ENCODE measurements around the gene MAZ.
A peak's percentile ranks its signal among the peaks of the same experiment; 100 is the strongest.

Gene MAZ

DNA sequence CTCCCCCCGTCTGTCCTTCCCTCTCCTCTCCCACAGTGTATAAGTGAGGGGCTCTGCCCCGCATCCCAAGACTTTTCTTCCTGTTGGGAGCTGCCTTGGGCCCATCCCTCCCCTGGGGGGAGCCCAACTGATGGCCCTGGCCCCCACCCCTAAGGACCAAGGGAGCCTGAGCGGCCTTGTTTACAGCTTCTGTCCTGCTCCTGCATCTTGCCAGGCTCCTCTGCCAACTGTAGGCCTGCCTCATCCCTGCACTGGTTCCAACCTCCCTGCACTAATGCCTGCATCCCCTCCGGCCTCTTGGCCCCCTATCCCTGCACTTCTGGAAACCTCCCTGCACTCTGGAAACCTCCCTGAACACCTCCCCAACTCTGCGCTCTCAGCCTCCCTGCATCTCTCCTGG, 8.3 kb downstream of the MAZ start:
- peaks cover 30% of the 10 kb centered on the region for H3K36me3 Mint-ChIP-seq (ENCODE audit: insufficient read depth)

DNA sequence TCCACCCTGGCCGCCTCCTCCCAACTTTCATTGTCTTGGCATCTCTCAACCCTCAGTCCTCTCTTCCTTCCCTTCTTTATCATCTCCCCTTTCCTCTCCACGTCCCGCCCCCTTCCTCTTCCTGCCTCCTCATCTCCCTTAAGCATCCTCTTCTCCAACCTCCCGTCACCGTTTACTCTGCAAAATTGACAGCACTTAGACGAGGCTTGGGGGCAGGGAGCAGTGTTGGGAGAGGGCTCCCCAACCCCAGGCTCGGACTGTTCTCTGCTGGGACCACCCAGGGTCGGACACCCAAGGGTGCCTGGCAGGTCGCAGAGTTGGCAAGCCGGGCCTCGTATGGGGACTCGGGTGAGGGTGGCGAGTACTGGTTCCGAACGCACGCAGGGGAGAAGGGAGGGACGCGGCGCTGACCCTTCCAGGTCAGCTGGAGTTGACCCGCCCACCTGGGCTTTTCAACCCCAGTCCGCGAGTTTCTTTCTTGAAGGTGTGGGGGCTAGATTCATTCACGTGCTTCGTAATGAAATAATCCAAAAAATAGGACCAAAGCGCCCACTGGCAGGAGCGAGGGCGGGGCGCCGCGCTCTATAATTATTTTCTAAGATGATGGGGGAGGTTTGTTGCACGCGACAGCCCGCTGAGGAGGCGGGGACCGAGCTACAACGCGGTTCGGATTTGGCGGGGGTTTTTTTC, 8.8 kb downstream of the MAZ start:
- H3K27me3 Mint-ChIP-seq, result no peaks in the 10 kb centered on the region
- H3K36me3 Mint-ChIP-seq (ENCODE audit: insufficient read depth), result peaks cover 24% of the 10 kb centered on the region
- DNase-seq (ENCODE audit: low spot score in 2 of 2), result no peak
- H3K4me3 Mint-ChIP-seq, result peak overlapping the region; percentile 87
- peak overlapping the region; percentile 86 for H3K27ac Mint-ChIP-seq (ENCODE audit: low read depth)
- no peaks in the 10 kb centered on the region for H3K9me3 Mint-ChIP-seq
- peak; percentile 7 for ATAC-seq (replicated peaks; ENCODE audit: extremely low read depth, poor library complexity, severe bottlenecking)
- H3K4me1 Mint-ChIP-seq, result peaks cover 72% of the 10 kb centered on the region

More for the DNA sequence above, 8.3 kb downstream of the MAZ start:
- DNase-seq (ENCODE audit: low spot score in 2 of 2), result no peak
- Mint-ChIP-seq H3K4me1 (peaks cover 72% of the 10 kb centered on the region), H3K27ac (ENCODE audit: low read depth) (peak overlapping the region; percentile 86), H3K27me3 (no peaks in the 10 kb centered on the region), H3K9me3 (no peaks in the 10 kb centered on the region), H3K4me3 (peak overlapping the region; percentile 87)
- no peak for ATAC-seq (replicated peaks; ENCODE audit: extremely low read depth, poor library complexity, severe bottlenecking)

GRCh38 chr16:29815793-29816693, 9.7 kb downstream of the MAZ start, which contains the start of gene PAGR1:
Gene PAGR1, plus strand, starts transcription at chr16:29816152. Its CDS starts 374 bp downstream, at chr16:29816526.
- H3K9me3 Mint-ChIP-seq, result no peaks in the 10 kb centered on the region
- H3K4me3 Mint-ChIP-seq, result peak within 1 kb of the TSS; percentile 87
- ATAC-seq (replicated peaks; ENCODE audit: extremely low read depth, poor library complexity, severe bottlenecking) (peak; percentile 81), DNase-seq (ENCODE audit: low spot score in 2 of 2) (peak; percentile 99)
- H3K4me1 Mint-ChIP-seq, result peaks cover 72% of the 10 kb centered on the region
- H3K36me3 Mint-ChIP-seq (ENCODE audit: insufficient read depth), result peaks cover 28% of the 10 kb centered on the region
- peak within 1 kb of the TSS; percentile 86 for H3K27ac Mint-ChIP-seq (ENCODE audit: low read depth)
- no peaks in the 10 kb centered on the region for H3K27me3 Mint-ChIP-seq

GRCh38 chr16:29816694-29817441, 10.5 kb downstream of the MAZ start:
- H3K27me3 Mint-ChIP-seq, result no peaks in the 10 kb centered on the region
- H3K36me3 Mint-ChIP-seq (ENCODE audit: insufficient read depth), result peaks cover 26% of the 10 kb centered on the region
- H3K4me1 Mint-ChIP-seq, result peaks cover 71% of the 10 kb centered on the region
- peak; percentile 21 for ATAC-seq (replicated peaks; ENCODE audit: extremely low read depth, poor library complexity, severe bottlenecking)
- no peaks in the 10 kb centered on the region for H3K9me3 Mint-ChIP-seq
- peak overlapping the region; percentile 87 for H3K4me3 Mint-ChIP-seq
- H3K27ac Mint-ChIP-seq (ENCODE audit: low read depth), result peak overlapping the region; percentile 86
- DNase-seq (ENCODE audit: low spot score in 2 of 2), result no peak

- H3K4me1 Mint-ChIP-seq, result peaks cover 65% of the 10 kb centered on the region
- H3K4me3 Mint-ChIP-seq, result peak overlapping the region; percentile 97
- H3K9me3 Mint-ChIP-seq, result no peaks in the 10 kb centered on the region
- no peaks in the 10 kb centered on the region for H3K27me3 Mint-ChIP-seq
- DNase-seq (ENCODE audit: low spot score in 2 of 2), result no peak
- H3K36me3 Mint-ChIP-seq (ENCODE audit: insufficient read depth), result peaks cover 26% of the 10 kb centered on the region
- peak overlapping the region; percentile 38 for H3K27ac Mint-ChIP-seq (ENCODE audit: low read depth)
- ATAC-seq (replicated peaks; ENCODE audit: extremely low read depth, poor library complexity, severe bottlenecking), result no peak
Observed at GRCh38 chr16:29818082-29818481, 11.8 kb downstream of the MAZ start.

DNA sequence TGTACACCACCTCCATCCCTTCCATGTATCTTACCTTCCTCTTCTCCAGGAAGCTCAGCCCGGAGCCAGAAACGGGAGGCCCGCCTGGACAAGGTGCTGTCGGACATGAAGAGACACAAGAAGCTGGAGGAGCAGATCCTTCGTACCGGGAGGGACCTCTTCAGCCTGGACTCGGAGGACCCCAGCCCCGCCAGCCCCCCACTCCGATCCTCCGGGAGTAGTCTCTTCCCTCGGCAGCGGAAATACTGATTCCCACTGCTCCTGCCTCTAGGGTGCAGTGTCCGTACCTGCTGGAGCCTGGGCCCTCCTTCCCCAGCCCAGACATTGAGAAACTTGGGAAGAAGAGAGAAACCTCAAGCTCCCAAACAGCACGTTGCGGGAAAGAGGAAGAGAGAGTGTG, 13.2 kb downstream of the MAZ start:
- ATAC-seq (replicated peaks; ENCODE audit: extremely low read depth, poor library complexity, severe bottlenecking) (no peak), DNase-seq (ENCODE audit: low spot score in 2 of 2) (no peak)
- peak overlapping the region; percentile 89 for H3K27ac Mint-ChIP-seq (ENCODE audit: low read depth)
- H3K4me3 Mint-ChIP-seq, result peak overlapping the region; percentile 97
- H3K9me3 Mint-ChIP-seq, result no peaks in the 10 kb centered on the region
- peaks cover 26% of the 10 kb centered on the region for H3K36me3 Mint-ChIP-seq (ENCODE audit: insufficient read depth)
- no peaks in the 10 kb centered on the region for H3K27me3 Mint-ChIP-seq
- H3K4me1 Mint-ChIP-seq, result peaks cover 64% of the 10 kb centered on the region

GRCh38 chr16:29820271-29820701, 14.0 kb downstream of the MAZ start, which contains the start of gene MVP:
Gene MVP, plus strand, starts transcription at chr16:29820462. Its CDS starts 10,088 bp downstream, at chr16:29830550.
- Mint-ChIP-seq H3K27me3 (no peaks in the 10 kb centered on the region), H3K4me3 (peak within 1 kb of the TSS; percentile 97), H3K27ac (ENCODE audit: low read depth) (peak within 1 kb of the TSS; percentile 89), H3K9me3 (no peaks in the 10 kb centered on the region), H3K36me3 (ENCODE audit: insufficient read depth) (peaks cover 28% of the 10 kb centered on the region), H3K4me1 (peaks cover 62% of the 10 kb centered on the region)
- ATAC-seq (replicated peaks; ENCODE audit: extremely low read depth, poor library complexity, severe bottlenecking) (no peak), DNase-seq (ENCODE audit: low spot score in 2 of 2) (no peak)

- Mint-ChIP-seq H3K27ac (ENCODE audit: low read depth) (peak overlapping the region; percentile 89), H3K36me3 (ENCODE audit: insufficient read depth) (peaks cover 24% of the 10 kb centered on the region), H3K4me3 (peak overlapping the region; percentile 97)
Observed at GRCh38 chr16:29820730-29821642, 14.7 kb downstream of the MAZ start.

DNA sequence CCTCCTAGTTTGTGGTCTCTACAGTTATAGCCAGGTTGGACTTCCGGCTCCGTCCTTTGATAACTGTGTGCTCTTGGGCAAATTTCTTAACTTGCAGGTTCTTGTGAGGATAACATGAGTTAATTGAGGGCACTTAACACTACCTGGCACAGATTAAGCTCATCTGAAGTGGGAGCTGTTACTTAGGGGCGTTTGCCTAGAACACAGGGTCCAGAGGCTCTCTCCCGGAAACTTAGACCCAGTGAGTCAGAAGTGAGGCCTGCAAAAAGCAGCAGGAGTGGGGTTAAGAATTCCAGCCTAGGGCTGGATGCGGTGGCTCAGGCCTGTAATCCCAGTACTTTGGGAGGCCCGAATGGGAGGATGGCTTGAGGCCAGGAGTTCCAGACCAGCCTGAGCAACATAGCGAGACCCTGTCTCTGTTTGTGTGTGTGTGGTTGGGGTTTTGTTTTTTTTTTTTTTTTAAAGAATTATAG, 15.3 kb downstream of the MAZ start:
- peaks cover 56% of the 10 kb centered on the region for H3K4me1 Mint-ChIP-seq
- H3K36me3 Mint-ChIP-seq (ENCODE audit: insufficient read depth), result peaks cover 21% of the 10 kb centered on the region
- peak overlapping the region; percentile 89 for H3K27ac Mint-ChIP-seq (ENCODE audit: low read depth)
- peak overlapping the region; percentile 97 for H3K4me3 Mint-ChIP-seq
- no peak for DNase-seq (ENCODE audit: low spot score in 2 of 2)
- no peak for ATAC-seq (replicated peaks; ENCODE audit: extremely low read depth, poor library complexity, severe bottlenecking)
- H3K27me3 Mint-ChIP-seq, result no peaks in the 10 kb centered on the region
- H3K9me3 Mint-ChIP-seq, result no peaks in the 10 kb centered on the region

More at GRCh38 chr16:29820730-29821642, 14.7 kb downstream of the MAZ start:
- DNase-seq (ENCODE audit: low spot score in 2 of 2), result no peak
- Mint-ChIP-seq H3K9me3 (no peaks in the 10 kb centered on the region), H3K4me1 (peaks cover 60% of the 10 kb centered on the region), H3K27me3 (no peaks in the 10 kb centered on the region)
- ATAC-seq (replicated peaks; ENCODE audit: extremely low read depth, poor library complexity, severe bottlenecking), result peak; percentile 34

DNA sequence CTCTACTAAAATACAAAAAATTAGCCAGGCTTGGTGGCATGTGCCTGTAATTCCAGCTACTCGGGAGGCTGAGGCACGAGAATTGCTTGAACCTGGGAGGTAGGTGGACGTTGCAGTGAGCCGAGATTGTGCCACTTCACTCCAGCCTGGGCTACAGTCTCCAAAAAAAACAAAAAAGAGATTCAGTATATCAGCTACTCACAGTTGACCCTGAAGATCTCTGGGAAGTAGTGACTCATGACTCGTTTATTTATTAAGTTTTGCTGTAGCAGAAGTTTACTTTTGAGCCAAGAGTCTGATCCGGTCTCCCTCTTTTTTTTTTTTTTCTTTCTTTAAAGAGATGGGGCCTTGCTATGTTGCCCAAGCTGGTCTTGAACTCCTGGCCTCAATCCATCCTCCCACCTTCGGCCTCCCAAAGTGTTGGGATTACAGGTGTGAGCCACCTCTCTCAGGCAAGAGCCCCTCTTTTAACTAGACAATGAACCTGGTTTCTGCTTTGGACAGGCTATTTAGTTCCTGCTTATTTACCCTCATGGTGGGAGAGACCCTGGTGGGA, 18.3 kb downstream of the MAZ start:
- Mint-ChIP-seq H3K36me3 (ENCODE audit: insufficient read depth) (peaks cover 17% of the 10 kb centered on the region), H3K9me3 (no peaks in the 10 kb centered on the region), H3K27me3 (no peaks in the 10 kb centered on the region), H3K4me3 (peak overlapping the region; percentile 72), H3K4me1 (peaks cover 40% of the 10 kb centered on the region), H3K27ac (ENCODE audit: low read depth) (peak overlapping the region; percentile 79)
- ATAC-seq (replicated peaks; ENCODE audit: extremely low read depth, poor library complexity, severe bottlenecking) (no peak), DNase-seq (ENCODE audit: low spot score in 2 of 2) (no peak)
